GM23338 (cell line): ENCODE measurements around the gene TFF2. TPM values are rescaled to one million over a fixed set of nuclear protein-coding genes. Genes with fewer than 3 reads are reported as not detected.

Source experiments
- ATAC-seq: fragments of 200-7000 bp; cut with Tn5 transposase; 3 replicates; pipeline ENCODE4 v1.9.1; 2020
- DNase-seq: peaks from one replicate; pipeline ENCODE4 v3.0.0-alpha.2; 2015; ENCODE audit warnings: low spot score
- H2AFZ ChIP-seq: fragments of 200-600 bp; sonication (generic); 2 replicates; pipeline ENCODE4 v1.8.0; 2016; ENCODE audit warnings: antibody characterized with exemption, mild to moderate bottlenecking, moderate library complexity
- H3F3A ChIP-seq: fragments of 200-600 bp; sonication (generic); replicated peaks from 2 replicates; pipeline ENCODE4 v1.8.0; 2017; ENCODE audit warnings: antibody characterized with exemption, mixed run types, low read depth
- H3K27ac ChIP-seq: fragments of 200-600 bp; sonication (generic); 2 replicates; pipeline ENCODE4 v1.6.1; 2016; ENCODE audit warnings: low read depth
- H3K27me3 ChIP-seq: fragments of 200-600 bp; sonication (generic); 2 replicates; pipeline ENCODE4 v1.8.0; 2016; ENCODE audit warnings: mild to moderate bottlenecking, mixed run types, moderate library complexity; ENCODE audit not compliant: insufficient read depth
- H3K36me3 ChIP-seq: fragments of 200-600 bp; sonication (generic); 2 replicates; pipeline ENCODE4 v1.8.0; 2016; ENCODE audit warnings: mild to moderate bottlenecking; ENCODE audit not compliant: insufficient read depth
- H3K4me1 ChIP-seq: fragments of 200-600 bp; sonication (generic); 2 replicates; pipeline ENCODE4 v1.8.0; 2016; ENCODE audit warnings: mild to moderate bottlenecking, moderate library complexity; ENCODE audit not compliant: insufficient read depth
- H3K4me2 ChIP-seq: fragments of 200-600 bp; sonication (generic); 2 replicates; pipeline ENCODE4 v1.7.1; 2017; ENCODE audit warnings: mixed run types
- H3K4me3 ChIP-seq: fragments of 200-600 bp; sonication (generic); 2 replicates; pipeline ENCODE4 v1.6.1; 2016; ENCODE audit warnings: mixed run types
- H3K79me2 ChIP-seq: fragments of 200-600 bp; sonication (generic); replicated peaks from 2 replicates; pipeline ENCODE4 v1.8.0; 2017; ENCODE audit warnings: mild to moderate bottlenecking; ENCODE audit not compliant: insufficient read depth
- H3K9me2 ChIP-seq: fragments of 200-600 bp; sonication (generic); 2 replicates; pipeline ENCODE4 v1.8.0; 2017; ENCODE audit not compliant: insufficient read depth
- H4K20me1 ChIP-seq: fragments of 200-600 bp; sonication (generic); replicated peaks from 2 replicates; pipeline ENCODE4 v1.8.0; 2017; ENCODE audit warnings: mild to moderate bottlenecking; ENCODE audit not compliant: insufficient read depth
- H3K27ac Mint-ChIP-seq: 2 replicates; pipeline ENCODE4 v1.8.0; 2020; ENCODE audit warnings: inconsistent platforms, mild to moderate bottlenecking, moderate library complexity, mixed read lengths
- H3K27me3 Mint-ChIP-seq: 3 replicates; pipeline ENCODE4 v1.8.0; 2022; ENCODE audit warnings: low read depth, mild to moderate bottlenecking, moderate library complexity, mixed read lengths, inconsistent platforms; ENCODE audit not compliant: insufficient read depth, poor library complexity
- H3K36me3 Mint-ChIP-seq: 3 replicates; pipeline ENCODE4 v1.8.0; 2021; ENCODE audit warnings: low read depth, mild to moderate bottlenecking, inconsistent platforms, moderate library complexity, mixed read lengths
- H3K4me1 Mint-ChIP-seq: 3 replicates; pipeline ENCODE4 v1.8.0; 2020; ENCODE audit warnings: mild to moderate bottlenecking, inconsistent platforms, mixed read lengths
- H3K4me3 Mint-ChIP-seq: 3 replicates; pipeline ENCODE4 v1.8.0; 2021; ENCODE audit warnings: moderate library complexity, mild to moderate bottlenecking, inconsistent platforms, mixed read lengths
- H3K9me3 Mint-ChIP-seq: 3 replicates; pipeline ENCODE4 v1.8.0; 2020; ENCODE audit warnings: moderate library complexity, mild to moderate bottlenecking, inconsistent platforms, mixed read lengths
- CREB1 ChIP-seq: fragments of 250-450 bp; sonication (Bioruptor Pico); IDR thresholded peaks from 2 replicates; pipeline ENCODE4 v1.5.0; 2020; ENCODE audit warnings: low read depth, mild to moderate bottlenecking, moderate library complexity
- JUNB ChIP-seq: IDR thresholded peaks from one replicate; pipeline ENCODE4 v1.6.1; 2016; ENCODE audit warnings: antibody characterized with exemption; ENCODE audit not compliant: unreplicated experiment
- NANOG ChIP-seq: IDR thresholded peaks from 2 replicates; pipeline ENCODE4 v1.6.1; 2016; ENCODE audit warnings: antibody characterized with exemption, borderline replicate concordance
- POLR2AphosphoS5 ChIP-seq: IDR thresholded peaks from 2 replicates; pipeline ENCODE4 v1.6.1; 2016; ENCODE audit warnings: antibody characterized with exemption, low read depth
- ZNF331 ChIP-seq: fragments of 250-450 bp; sonication (Bioruptor Pico); IDR thresholded peaks from 2 replicates; pipeline ENCODE4 v1.5.0; 2020; ENCODE audit warnings: low read depth, mild to moderate bottlenecking, moderate library complexity
- polyA plus RNA-seq: library from polyadenylated mRNA; unstranded; fragments of >200 nt; fragmentation: Nextera tagmentation; extraction: Ambion mirVana; gene quantifications from 2 replicates; pipeline ENCODE4 v1.2.1, GENCODE V29; 2016
- total RNA-seq: library from RNA; depleted of rRNA; stranded (reverse); fragments of >200 nt; shearing (Covaris generic); gene quantifications from 2 replicates; pipeline ENCODE4 v1.2.3, GENCODE V29; 2014
- TF ChIP-seq, protein P1 (sequence below), 2 experiments: fragments of 200-600 bp in 1 of 2; sonication (generic) in 1 of 2; conservative IDR thresholded peaks; 2 replicates each; pipeline versions ENCODE4 v1.5.1 to v1.6.1; 2016 to 2017; ENCODE audit warnings: antibody characterized with exemption in 2 of 2, low read depth in 2 of 2, mild to moderate bottlenecking in 2 of 2, moderate library complexity in 1 of 2
- TF ChIP-seq, protein P2 (sequence below): fragments of 250-450 bp; sonication (Bioruptor Pico); IDR thresholded peaks from 2 replicates; pipeline ENCODE4 v1.5.0; 2020; ENCODE audit warnings: mild to moderate bottlenecking, moderate library complexity

Gene TFF2
- total and polyA plus RNA-seq, 2 experiments from 2014 or later = not detected

- DNase-seq (no peak), ATAC-seq (no peak; the same call in 2 of the 3 replicates)
- no peaks in the 10 kb centered on the region for H3F3A ChIP-seq
- H3K9me3 Mint-ChIP-seq = no peaks in the 10 kb centered on the region
- peak overlapping the region; percentile 65; the same call in 2 of the 3 replicates for H3K4me3 Mint-ChIP-seq
- no peaks in the 10 kb centered on the region for H3K36me3 Mint-ChIP-seq
- H3K4me3 ChIP-seq = no peak overlapping the region
- H3K27ac Mint-ChIP-seq = no peak overlapping the region
- TF ChIP-seq POLR2AphosphoS5 (no peak), ZNF331 (CRISPR knock-in tag) (no peak), JUNB (no peak), NANOG (no peak), CREB1 (CRISPR knock-in tag) (no peak)
- TF ChIP-seq, protein P1, sequence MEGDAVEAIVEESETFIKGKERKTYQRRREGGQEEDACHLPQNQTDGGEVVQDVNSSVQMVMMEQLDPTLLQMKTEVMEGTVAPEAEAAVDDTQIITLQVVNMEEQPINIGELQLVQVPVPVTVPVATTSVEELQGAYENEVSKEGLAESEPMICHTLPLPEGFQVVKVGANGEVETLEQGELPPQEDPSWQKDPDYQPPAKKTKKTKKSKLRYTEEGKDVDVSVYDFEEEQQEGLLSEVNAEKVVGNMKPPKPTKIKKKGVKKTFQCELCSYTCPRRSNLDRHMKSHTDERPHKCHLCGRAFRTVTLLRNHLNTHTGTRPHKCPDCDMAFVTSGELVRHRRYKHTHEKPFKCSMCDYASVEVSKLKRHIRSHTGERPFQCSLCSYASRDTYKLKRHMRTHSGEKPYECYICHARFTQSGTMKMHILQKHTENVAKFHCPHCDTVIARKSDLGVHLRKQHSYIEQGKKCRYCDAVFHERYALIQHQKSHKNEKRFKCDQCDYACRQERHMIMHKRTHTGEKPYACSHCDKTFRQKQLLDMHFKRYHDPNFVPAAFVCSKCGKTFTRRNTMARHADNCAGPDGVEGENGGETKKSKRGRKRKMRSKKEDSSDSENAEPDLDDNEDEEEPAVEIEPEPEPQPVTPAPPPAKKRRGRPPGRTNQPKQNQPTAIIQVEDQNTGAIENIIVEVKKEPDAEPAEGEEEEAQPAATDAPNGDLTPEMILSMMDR (conservative IDR thresholded peaks at IDR 0.05; ENCODE audit: low read depth in 2 of 2) = no peak
- TF ChIP-seq, protein P2, sequence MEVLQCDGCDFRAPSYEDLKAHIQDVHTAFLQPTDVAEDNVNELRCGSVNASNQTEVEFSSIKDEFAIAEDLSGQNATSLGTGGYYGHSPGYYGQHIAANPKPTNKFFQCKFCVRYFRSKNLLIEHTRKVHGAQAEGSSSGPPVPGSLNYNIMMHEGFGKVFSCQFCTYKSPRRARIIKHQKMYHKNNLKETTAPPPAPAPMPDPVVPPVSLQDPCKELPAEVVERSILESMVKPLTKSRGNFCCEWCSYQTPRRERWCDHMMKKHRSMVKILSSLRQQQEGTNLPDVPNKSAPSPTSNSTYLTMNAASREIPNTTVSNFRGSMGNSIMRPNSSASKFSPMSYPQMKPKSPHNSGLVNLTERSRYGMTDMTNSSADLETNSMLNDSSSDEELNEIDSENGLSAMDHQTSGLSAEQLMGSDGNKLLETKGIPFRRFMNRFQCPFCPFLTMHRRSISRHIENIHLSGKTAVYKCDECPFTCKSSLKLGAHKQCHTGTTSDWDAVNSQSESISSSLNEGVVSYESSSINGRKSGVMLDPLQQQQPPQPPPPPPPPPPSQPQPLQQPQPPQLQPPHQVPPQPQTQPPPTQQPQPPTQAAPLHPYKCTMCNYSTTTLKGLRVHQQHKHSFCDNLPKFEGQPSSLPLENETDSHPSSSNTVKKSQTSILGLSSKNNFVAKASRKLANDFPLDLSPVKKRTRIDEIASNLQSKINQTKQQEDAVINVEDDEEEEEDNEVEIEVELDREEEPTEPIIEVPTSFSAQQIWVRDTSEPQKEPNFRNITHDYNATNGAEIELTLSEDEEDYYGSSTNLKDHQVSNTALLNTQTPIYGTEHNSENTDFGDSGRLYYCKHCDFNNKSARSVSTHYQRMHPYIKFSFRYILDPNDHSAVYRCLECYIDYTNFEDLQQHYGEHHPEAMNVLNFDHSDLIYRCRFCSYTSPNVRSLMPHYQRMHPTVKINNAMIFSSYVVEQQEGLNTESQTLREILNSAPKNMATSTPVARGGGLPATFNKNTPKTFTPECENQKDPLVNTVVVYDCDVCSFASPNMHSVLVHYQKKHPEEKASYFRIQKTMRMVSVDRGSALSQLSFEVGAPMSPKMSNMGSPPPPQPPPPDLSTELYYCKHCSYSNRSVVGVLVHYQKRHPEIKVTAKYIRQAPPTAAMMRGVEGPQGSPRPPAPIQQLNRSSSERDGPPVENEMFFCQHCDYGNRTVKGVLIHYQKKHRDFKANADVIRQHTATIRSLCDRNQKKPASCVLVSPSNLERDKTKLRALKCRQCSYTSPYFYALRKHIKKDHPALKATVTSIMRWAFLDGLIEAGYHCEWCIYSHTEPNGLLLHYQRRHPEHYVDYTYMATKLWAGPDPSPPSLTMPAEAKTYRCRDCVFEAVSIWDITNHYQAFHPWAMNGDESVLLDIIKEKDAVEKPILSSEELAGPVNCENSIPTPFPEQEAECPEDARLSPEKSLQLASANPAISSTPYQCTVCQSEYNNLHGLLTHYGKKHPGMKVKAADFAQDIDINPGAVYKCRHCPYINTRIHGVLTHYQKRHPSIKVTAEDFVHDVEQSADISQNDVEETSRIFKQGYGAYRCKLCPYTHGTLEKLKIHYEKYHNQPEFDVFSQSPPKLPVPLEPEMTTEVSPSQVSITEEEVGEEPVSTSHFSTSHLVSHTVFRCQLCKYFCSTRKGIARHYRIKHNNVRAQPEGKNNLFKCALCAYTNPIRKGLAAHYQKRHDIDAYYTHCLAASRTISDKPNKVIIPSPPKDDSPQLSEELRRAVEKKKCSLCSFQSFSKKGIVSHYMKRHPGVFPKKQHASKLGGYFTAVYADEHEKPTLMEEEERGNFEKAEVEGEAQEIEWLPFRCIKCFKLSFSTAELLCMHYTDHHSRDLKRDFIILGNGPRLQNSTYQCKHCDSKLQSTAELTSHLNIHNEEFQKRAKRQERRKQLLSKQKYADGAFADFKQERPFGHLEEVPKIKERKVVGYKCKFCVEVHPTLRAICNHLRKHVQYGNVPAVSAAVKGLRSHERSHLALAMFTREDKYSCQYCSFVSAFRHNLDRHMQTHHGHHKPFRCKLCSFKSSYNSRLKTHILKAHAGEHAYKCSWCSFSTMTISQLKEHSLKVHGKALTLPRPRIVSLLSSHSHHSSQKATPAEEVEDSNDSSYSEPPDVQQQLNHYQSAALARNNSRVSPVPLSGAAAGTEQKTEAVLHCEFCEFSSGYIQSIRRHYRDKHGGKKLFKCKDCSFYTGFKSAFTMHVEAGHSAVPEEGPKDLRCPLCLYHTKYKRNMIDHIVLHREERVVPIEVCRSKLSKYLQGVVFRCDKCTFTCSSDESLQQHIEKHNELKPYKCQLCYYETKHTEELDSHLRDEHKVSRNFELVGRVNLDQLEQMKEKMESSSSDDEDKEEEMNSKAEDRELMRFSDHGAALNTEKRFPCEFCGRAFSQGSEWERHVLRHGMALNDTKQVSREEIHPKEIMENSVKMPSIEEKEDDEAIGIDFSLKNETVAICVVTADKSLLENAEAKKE = no peak
- H4K20me1 ChIP-seq = no peaks in the 10 kb centered on the region
- H3K27me3 ChIP-seq = no peaks in the 10 kb centered on the region
- H3K27ac ChIP-seq = no peak overlapping the region
- peaks cover 11% of the 10 kb centered on the region; the same call in 1 of the 2 replicates for H3K4me1 ChIP-seq
- no peaks in the 10 kb centered on the region for H3K36me3 ChIP-seq
- no peaks in the 10 kb centered on the region for H3K9me2 ChIP-seq
- peak overlapping the region; percentile 94 for H2AFZ ChIP-seq
- peaks cover 19% of the 10 kb centered on the region for H3K4me1 Mint-ChIP-seq
- peaks cover 10% of the 10 kb centered on the region for H3K27me3 Mint-ChIP-seq
- H3K79me2 ChIP-seq = no peaks in the 10 kb centered on the region
- H3K4me2 ChIP-seq = 0 out of 2 replicates have a peak overlapping the region, but pooled peaks have one; percentile 83
These were observed 41.7 kb downstream of the TFF2 start for GRCh38 chr21:42308914-42309752.
